Measurements from ENCODE around the gene RAB6B. TPM values are rescaled to one million over a fixed set of nuclear protein-coding genes. Genes with fewer than 3 reads are reported as not detected.

Gene RAB6B
- total RNA-seq, 2 donors from 2014 or later: 2.6 to 5.6 TPM

DNA sequence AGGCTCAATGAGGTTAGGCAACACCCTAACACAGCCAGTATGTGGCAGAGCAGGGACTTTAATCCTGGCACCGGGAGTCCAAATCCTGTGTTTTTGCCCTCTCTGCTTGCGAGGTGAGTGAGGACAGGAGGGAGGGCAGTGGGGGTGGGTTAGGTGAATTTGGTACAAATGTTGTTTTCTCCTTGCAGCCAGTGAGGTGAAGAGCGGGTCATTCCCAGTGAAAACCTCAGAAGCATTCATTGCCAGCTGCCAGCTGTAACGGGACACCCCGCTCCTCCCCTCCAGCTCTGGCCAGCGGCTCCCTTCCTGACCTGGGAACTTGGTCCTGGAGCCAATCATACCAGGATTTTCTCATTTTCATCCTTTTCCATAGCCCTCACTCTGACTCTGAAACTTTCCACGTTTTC lies 45.7 kb upstream of the RAB6B start:
- intact Hi-C loops (cut with DNase I): loop anchor here (5.0 kb wide), 1 partner anchor 101 kb away; no protein-coding TSS in a partner anchor
- H3K27me3 ChIP-seq: no peaks in the 10 kb centered on the region
- H3K9ac ChIP-seq (ENCODE audit: low read depth in 2 of 2, low read length in 2 of 2): no peak overlapping the region
- H3K36me3 ChIP-seq: no peaks in the 10 kb centered on the region
- H3K9me3 ChIP-seq: no peaks in the 10 kb centered on the region
- no peaks in the 10 kb centered on the region for H3K4me1 ChIP-seq
- no peak overlapping the region for H3K4me3 ChIP-seq
- DNase-seq: no peak
- no peak overlapping the region for H3K27ac ChIP-seq
- TF ChIP-seq, protein P1, sequence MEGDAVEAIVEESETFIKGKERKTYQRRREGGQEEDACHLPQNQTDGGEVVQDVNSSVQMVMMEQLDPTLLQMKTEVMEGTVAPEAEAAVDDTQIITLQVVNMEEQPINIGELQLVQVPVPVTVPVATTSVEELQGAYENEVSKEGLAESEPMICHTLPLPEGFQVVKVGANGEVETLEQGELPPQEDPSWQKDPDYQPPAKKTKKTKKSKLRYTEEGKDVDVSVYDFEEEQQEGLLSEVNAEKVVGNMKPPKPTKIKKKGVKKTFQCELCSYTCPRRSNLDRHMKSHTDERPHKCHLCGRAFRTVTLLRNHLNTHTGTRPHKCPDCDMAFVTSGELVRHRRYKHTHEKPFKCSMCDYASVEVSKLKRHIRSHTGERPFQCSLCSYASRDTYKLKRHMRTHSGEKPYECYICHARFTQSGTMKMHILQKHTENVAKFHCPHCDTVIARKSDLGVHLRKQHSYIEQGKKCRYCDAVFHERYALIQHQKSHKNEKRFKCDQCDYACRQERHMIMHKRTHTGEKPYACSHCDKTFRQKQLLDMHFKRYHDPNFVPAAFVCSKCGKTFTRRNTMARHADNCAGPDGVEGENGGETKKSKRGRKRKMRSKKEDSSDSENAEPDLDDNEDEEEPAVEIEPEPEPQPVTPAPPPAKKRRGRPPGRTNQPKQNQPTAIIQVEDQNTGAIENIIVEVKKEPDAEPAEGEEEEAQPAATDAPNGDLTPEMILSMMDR (IDR thresholded peaks at IDR 0.05): no peak

DNA sequence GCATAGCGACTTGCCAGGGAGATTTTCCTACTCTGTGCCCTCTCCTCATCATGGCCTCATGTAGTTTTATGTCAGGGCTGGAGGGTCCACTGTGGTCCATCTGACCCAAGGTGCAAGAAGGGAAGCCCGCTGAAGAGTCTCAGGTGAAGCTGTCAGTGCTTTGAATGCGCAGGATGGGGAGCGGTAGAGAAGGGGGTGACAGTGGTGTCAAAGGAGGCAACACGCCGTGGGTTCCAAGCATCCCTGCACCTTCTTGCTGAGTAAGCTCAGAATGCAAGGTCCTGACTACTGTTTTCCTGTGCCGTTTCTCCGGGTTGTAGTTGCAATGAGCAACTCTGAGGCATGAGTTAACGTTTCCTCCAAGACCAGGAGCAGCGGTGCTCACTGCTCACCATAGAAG lies 44.9 kb upstream of the RAB6B start:
- no peak overlapping the region for H3K9ac ChIP-seq (ENCODE audit: low read depth in 2 of 2, low read length in 2 of 2)
- H3K27me3 ChIP-seq: no peaks in the 10 kb centered on the region
- intact Hi-C loops (cut with DNase I): loop anchor here (5.0 kb wide), 1 partner anchor 102 kb away; no protein-coding TSS in a partner anchor
- H3K9me3 ChIP-seq: no peaks in the 10 kb centered on the region
- H3K4me1 ChIP-seq: no peaks in the 10 kb centered on the region
- no peak for DNase-seq
- no peak overlapping the region for H3K4me3 ChIP-seq
- no peak overlapping the region for H3K27ac ChIP-seq
- H3K36me3 ChIP-seq: no peaks in the 10 kb centered on the region
- TF ChIP-seq, protein P1 (IDR thresholded peaks at IDR 0.05): no peak

DNA sequence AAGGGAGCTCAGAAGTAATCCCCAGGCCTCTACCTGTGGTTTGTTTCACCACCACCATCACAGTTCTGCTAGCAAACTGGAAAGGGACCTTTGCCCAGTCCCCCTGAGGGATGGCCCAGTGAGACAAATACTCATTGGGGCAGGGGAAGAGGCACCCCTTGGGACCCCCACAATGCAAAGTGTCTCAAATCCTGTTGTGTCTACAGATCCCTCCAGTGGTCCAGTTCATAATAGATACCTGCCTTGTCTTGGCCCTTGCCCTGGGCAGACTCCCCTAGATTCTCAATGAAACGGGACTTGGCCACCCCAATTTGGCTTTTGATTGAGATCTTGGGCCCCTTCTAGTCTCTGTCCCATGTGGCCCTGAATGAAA lies 43.8 kb upstream of the RAB6B start:
- Histone ChIP-seq H3K4me3 (no peak overlapping the region), H3K36me3 (no peaks in the 10 kb centered on the region), H3K9me3 (no peaks in the 10 kb centered on the region), H3K27me3 (no peaks in the 10 kb centered on the region), H3K4me1 (peaks cover 3% of the 10 kb centered on the region), H3K9ac (ENCODE audit: low read depth in 2 of 2, low read length in 2 of 2) (no peak overlapping the region), H3K27ac (no peak overlapping the region)
- TF ChIP-seq, protein P1 (IDR thresholded peaks at IDR 0.05): no peak
- DNase-seq: no peak
- intact Hi-C loops (cut with DNase I): no loop called here

DNA sequence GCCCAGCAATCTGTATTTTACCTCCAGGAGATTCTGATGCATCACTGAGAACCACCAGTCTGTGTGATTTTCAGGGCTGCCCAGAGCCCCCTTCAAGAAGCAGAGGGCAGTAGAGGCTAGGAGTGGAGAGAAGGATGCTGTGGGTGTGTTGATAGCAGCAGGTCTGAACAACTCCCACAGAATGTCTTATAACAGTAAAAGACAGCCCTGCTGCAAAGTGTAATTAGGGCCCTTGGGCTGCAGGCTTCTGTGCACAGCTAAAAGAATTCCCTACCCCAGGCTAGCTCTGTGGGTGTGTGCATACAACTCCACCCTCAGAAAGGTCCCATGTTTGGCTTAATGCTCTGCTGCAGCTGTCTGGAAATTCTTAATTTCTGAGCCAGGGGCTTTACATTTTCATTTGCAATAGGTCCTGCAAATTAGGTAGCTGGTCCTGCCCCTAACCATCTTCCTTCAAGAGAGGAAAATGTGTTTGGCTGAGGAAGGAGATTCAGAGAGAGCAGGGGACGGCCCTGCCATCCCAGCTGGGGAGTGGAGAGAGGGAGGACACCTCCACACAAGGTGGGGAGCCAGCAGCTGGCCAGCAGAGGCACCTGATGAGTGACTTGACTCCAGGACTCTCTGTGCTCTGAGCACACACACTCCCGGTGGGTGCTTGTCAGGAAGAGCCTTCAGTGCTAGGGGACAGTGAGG lies 43.2 kb upstream of the RAB6B start:
- Histone ChIP-seq H3K9ac (ENCODE audit: low read depth in 2 of 2, low read length in 2 of 2) (no peak overlapping the region), H3K4me3 (no peak overlapping the region), H3K4me1 (peaks cover 6% of the 10 kb centered on the region), H3K27me3 (no peaks in the 10 kb centered on the region), H3K27ac (no peak overlapping the region), H3K36me3 (no peaks in the 10 kb centered on the region), H3K9me3 (no peaks in the 10 kb centered on the region)
- DNase-seq: peak; percentile 5
- TF ChIP-seq, protein P1 (IDR thresholded peaks at IDR 0.05): no peak
- intact Hi-C loops (cut with DNase I): no loop called here

DNA sequence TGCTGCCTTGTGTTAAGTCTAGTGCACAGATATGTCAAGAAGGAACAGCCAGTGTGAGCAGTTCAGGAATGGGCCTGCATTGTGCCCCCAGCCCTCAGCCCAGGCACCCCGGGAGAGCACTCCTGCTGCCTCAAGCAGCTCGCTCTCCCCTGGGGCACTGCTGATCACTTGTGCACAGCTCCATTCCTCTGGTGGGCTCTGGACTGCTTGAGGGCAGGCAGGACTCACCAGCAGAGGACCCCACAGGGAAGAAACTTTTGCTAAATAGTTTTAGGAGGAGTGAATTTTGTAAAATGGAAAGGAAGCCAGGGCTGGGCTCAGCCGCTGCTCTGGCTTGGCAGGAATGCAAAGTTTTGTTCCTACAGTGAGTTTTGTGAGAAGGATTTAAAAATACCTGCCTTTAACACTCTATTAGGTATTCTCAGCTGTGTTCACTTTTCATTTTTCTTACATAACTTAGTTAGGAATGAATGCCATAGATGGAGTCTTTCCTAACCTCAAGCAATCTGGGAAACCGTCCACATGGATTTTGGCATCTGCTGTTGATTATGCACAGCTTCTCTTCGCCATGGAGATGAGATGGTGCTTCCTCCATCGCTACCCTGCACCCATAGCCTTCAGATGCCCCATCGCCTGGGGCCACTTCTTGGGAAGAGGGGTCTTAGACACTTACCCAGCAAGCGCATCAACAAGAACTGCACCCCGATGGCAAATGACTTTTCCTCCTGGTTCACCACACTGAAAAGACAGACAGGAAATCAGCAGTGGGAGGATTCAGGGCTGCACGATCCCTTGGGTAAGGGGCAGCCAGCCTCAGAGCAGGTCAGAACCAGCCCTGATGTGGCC lies 42.3 kb upstream of the RAB6B start:
- H3K36me3 ChIP-seq: no peaks in the 10 kb centered on the region
- H3K4me3 ChIP-seq: no peak overlapping the region
- TF ChIP-seq, protein P1 (IDR thresholded peaks at IDR 0.05): no peak
- no peaks in the 10 kb centered on the region for H3K9me3 ChIP-seq
- H3K9ac ChIP-seq (ENCODE audit: low read depth in 2 of 2, low read length in 2 of 2): no peak overlapping the region
- intact Hi-C loops (cut with DNase I): no loop called here
- H3K27ac ChIP-seq: no peak overlapping the region
- no peaks in the 10 kb centered on the region for H3K27me3 ChIP-seq
- DNase-seq: peak; percentile 13
- H3K4me1 ChIP-seq: peaks cover 6% of the 10 kb centered on the region
